K562 (cell line): Measurements from ENCODE around the gene CHMP1A. TPM values are rescaled to one million over a fixed set of nuclear protein-coding genes. Genes with fewer than 3 reads are reported as not detected.

Source experiments
- KAT8 ChIP-seq: fragments of 450-650 bp; IDR thresholded peaks from 2 replicates; pipeline ENCODE4 v1.6.1; 2016; ENCODE audit warnings: low read depth, mild to moderate bottlenecking
- KDM4B ChIP-seq, 2 experiments: fragments of 450-650 bp in 1 of 2; sonication (generic) in 1 of 2; IDR thresholded peaks; 2 replicates each; pipeline ENCODE4 v1.6.1; 2016 to 2017; ENCODE audit warnings: borderline replicate concordance in 2 of 2, antibody characterized with exemption in 1 of 2, low read depth in 1 of 2, mild to moderate bottlenecking in 1 of 2
- NR3C1 ChIP-seq: sonication (generic); formaldehyde crosslinking; IDR thresholded peaks from 2 replicates; pipeline ENCODE4 v1.8.1; 2022; ENCODE audit warnings: missing genetic modification reagents
- RBM17 ChIP-seq: fragments of 200-400 bp; formaldehyde crosslinking; IDR thresholded peaks from 2 replicates; pipeline ENCODE4 v1.6.1; 2017; ENCODE audit warnings: low read depth, mild to moderate bottlenecking, low read length, borderline replicate concordance
- TOE1 ChIP-seq, 2 experiments: fragments of 450-650 bp in 1 of 2; sonication (generic) in 1 of 2; formaldehyde crosslinking in 1 of 2; IDR thresholded peaks; 2 replicates each; pipeline versions ENCODE4 v1.7.1 to v1.8.0; 2016 to 2022; ENCODE audit warnings: borderline replicate concordance in 2 of 2, mild to moderate bottlenecking in 2 of 2, antibody characterized with exemption in 1 of 2, inconsistent platforms in 1 of 2, low read depth in 1 of 2, missing genetic modification reagents in 1 of 2, moderate library complexity in 1 of 2
- ZBTB17 ChIP-seq: fragments of 450-650 bp; formaldehyde crosslinking; IDR thresholded peaks from 2 replicates; pipeline ENCODE4 v1.4.0; 2020; ENCODE audit warnings: mild to moderate bottlenecking
- ZKSCAN3 ChIP-seq: fragments of 250-450 bp; sonication (Bioruptor Pico); IDR thresholded peaks from 2 replicates; pipeline ENCODE4 v1.4.0; 2020
- ZNF184 ChIP-seq: sonication (generic); formaldehyde crosslinking; IDR thresholded peaks from 2 replicates; pipeline ENCODE4 v1.5.0; 2020; ENCODE audit warnings: missing genetic modification reagents
- ZNF217 ChIP-seq: sonication (generic); formaldehyde crosslinking; IDR thresholded peaks from 2 replicates; pipeline ENCODE4 v1.8.0; 2022; ENCODE audit warnings: mild to moderate bottlenecking, missing genetic modification reagents
- ZNF274 ChIP-seq: IDR thresholded peaks from 2 replicates; pipeline ENCODE4 v1.6.1; 2011; ENCODE audit warnings: low read depth, mild to moderate bottlenecking, low read length, moderate library complexity, borderline replicate concordance
- ZNF282 ChIP-seq: sonication (generic); formaldehyde crosslinking; IDR thresholded peaks from 2 replicates; pipeline ENCODE4 v1.8.1; 2023; ENCODE audit warnings: missing genetic modification reagents
- ZNF347 ChIP-seq: fragments of 450-650 bp; formaldehyde crosslinking; IDR thresholded peaks from 2 replicates; pipeline ENCODE4 v1.4.0; 2020; ENCODE audit warnings: low read depth, mild to moderate bottlenecking, moderate library complexity
- polyA plus RNA-seq, 8 experiments: library from polyadenylated mRNA; depleted of rRNA in 4 of 8; stranded (reverse) in 5 of 8; unstranded in 3 of 8; fragments of >200 nt; fragmentation: Nextera tagmentation in 2 of 8; fragmentation: Illumina TruSeq in 1 of 8; extraction: Ambion mirVana in 2 of 8; extraction: Trizol in 1 of 8; gene quantifications; 2 replicates each; pipeline versions ENCODE4 v1.2.1 to v1.2.3, GENCODE V29; 2011 to 2014; ENCODE audit warnings: inconsistent platforms in 1 of 8, missing spikeins in 1 of 8
- total RNA-seq, 7 experiments: library from RNA; depleted of rRNA in 6 of 7; stranded (reverse); fragments of >200 nt in 6 of 7; fragmentation: Illumina TruSeq in 2 of 7; extraction: Trizol in 2 of 7; gene quantifications; 2 replicates each; pipeline versions ENCODE4 v1.2.1 to v1.2.3, GENCODE V29; 2011 to 2021; ENCODE audit warnings: low replicate concordance in 1 of 7
- TF ChIP-seq, protein P1 (sequence below), 2 experiments: fragments of 450-650 bp; IDR thresholded peaks; 2 replicates each; pipeline ENCODE4 v1.6.1; 2016
- TF ChIP-seq, protein P2 (sequence below): fragments of 250-450 bp; sonication (Bioruptor Pico); IDR thresholded peaks from 2 replicates; pipeline ENCODE4 v1.5.0; 2021; ENCODE audit warnings: mild to moderate bottlenecking, borderline replicate concordance
- TF ChIP-seq, protein P3 (sequence below), 2 experiments: fragments of 450-650 bp in 1 of 2; sonication (generic) in 1 of 2; formaldehyde crosslinking; conservative IDR thresholded peaks; 2 replicates each; pipeline versions ENCODE4 v1.4.0 to v1.8.1; 2020 to 2022; ENCODE audit warnings: mild to moderate bottlenecking in 1 of 2, missing genetic modification reagents in 1 of 2
- TF ChIP-seq, protein P4 (sequence below): sonication (generic); formaldehyde crosslinking; IDR thresholded peaks from 2 replicates; pipeline ENCODE4 v1.8.0; 2023; ENCODE audit warnings: mild to moderate bottlenecking, missing genetic modification reagents
- TF ChIP-seq, protein P5 (sequence below): fragments of 250-450 bp; sonication (Bioruptor Pico); IDR thresholded peaks from 2 replicates; pipeline ENCODE4 v1.8.0; 2021; ENCODE audit warnings: moderate library complexity, mild to moderate bottlenecking, inconsistent platforms

Gene CHMP1A
- total and polyA plus RNA-seq, 9 of the 15 experiments (the other 6 are each of a cell fraction or from before 2014, with no cell fraction given): 0.83 to 79.9 (median 45.2) TPM

DNA sequence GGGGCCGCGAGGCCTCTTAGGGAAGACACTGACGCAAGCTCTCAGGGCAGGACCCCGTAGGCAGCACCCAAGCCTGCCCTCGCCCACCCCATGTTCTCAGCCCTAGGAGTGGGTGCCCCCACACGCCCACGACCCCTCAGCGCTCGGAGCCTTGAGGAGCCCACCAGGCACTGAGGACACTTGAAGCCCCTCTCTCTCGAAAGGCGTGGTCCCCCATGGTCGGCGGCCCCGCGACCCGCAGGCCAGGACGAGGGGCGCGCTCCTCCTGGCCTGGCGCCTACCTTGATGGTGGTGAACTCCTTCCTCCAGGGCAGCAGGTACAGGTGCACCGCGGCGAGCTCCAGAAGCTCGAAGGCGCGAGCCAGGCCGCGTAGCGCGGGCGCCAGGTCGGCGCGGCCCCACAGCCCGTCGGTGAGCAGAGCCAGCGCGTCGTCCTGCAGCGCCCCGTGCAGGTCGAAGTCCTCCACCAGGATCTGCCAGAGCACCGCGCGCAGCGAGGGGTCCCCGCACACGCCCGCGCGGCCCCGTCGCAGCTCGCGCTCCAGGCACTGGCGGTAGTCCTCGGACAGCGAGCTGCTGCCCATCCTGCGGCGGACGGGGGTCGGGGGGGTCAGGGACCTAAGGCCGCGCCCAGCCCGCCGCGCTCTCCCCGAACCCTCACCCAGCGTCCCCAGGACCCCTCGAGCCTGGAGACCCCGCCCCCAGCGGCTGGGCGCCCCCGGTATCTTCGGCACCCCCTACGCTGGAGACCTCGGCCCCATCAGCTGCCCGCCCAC, 43.3 kb upstream of the CHMP1A start (continued):
- no peak for TF ChIP-seq KDM4B (IDR thresholded peaks at IDR 0.05; ENCODE audit: borderline replicate concordance in 2 of 2, low read depth in 1 of 2)
- TF ChIP-seq, protein P1, sequence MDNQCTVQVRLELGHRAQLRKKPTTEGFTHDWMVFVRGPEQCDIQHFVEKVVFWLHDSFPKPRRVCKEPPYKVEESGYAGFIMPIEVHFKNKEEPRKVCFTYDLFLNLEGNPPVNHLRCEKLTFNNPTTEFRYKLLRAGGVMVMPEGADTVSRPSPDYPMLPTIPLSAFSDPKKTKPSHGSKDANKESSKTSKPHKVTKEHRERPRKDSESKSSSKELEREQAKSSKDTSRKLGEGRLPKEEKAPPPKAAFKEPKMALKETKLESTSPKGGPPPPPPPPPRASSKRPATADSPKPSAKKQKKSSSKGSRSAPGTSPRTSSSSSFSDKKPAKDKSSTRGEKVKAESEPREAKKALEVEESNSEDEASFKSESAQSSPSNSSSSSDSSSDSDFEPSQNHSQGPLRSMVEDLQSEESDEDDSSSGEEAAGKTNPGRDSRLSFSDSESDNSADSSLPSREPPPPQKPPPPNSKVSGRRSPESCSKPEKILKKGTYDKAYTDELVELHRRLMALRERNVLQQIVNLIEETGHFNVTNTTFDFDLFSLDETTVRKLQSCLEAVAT (IDR thresholded peaks at IDR 0.05): no peak
- TF ChIP-seq ZKSCAN3 (CRISPR knock-in tag): no peak
- TF ChIP-seq ZBTB17: no peak
- no peak for TF ChIP-seq ZNF347
- no peak for TF ChIP-seq KAT8
- no peak for TF ChIP-seq ZNF274
- TF ChIP-seq NR3C1 (CRISPR knock-in tag): peak; percentile 89
- TF ChIP-seq, protein P2, sequence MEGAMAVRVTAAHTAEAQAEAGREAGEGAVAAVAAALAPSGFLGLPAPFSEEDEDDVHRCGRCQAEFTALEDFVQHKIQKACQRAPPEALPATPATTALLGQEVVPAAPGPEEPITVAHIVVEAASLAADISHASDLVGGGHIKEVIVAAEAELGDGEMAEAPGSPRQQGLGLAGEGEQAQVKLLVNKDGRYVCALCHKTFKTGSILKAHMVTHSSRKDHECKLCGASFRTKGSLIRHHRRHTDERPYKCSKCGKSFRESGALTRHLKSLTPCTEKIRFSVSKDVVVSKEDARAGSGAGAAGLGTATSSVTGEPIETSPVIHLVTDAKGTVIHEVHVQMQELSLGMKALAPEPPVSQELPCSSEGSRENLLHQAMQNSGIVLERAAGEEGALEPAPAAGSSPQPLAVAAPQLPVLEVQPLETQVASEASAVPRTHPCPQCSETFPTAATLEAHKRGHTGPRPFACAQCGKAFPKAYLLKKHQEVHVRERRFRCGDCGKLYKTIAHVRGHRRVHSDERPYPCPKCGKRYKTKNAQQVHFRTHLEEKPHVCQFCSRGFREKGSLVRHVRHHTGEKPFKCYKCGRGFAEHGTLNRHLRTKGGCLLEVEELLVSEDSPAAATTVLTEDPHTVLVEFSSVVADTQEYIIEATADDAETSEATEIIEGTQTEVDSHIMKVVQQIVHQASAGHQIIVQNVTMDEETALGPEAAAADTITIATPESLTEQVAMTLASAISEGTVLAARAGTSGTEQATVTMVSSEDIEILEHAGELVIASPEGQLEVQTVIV (CRISPR knock-in tag): no peak
- TF ChIP-seq TOE1 (IDR thresholded peaks at IDR 0.05; ENCODE audit: borderline replicate concordance): no peak
- no peak for TF ChIP-seq TOE1 (CRISPR knock-in tag; IDR thresholded peaks at IDR 0.05; ENCODE audit: borderline replicate concordance, low read depth)
- TF ChIP-seq, protein P3, sequence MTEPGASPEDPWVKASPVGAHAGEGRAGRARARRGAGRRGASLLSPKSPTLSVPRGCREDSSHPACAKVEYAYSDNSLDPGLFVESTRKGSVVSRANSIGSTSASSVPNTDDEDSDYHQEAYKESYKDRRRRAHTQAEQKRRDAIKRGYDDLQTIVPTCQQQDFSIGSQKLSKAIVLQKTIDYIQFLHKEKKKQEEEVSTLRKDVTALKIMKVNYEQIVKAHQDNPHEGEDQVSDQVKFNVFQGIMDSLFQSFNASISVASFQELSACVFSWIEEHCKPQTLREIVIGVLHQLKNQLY (CRISPR knock-in tag; conservative IDR thresholded peaks at IDR 0.05): no peak; a peak in 1 of 4 replicates
- no peak for TF ChIP-seq RBM17
- TF ChIP-seq, protein P4, sequence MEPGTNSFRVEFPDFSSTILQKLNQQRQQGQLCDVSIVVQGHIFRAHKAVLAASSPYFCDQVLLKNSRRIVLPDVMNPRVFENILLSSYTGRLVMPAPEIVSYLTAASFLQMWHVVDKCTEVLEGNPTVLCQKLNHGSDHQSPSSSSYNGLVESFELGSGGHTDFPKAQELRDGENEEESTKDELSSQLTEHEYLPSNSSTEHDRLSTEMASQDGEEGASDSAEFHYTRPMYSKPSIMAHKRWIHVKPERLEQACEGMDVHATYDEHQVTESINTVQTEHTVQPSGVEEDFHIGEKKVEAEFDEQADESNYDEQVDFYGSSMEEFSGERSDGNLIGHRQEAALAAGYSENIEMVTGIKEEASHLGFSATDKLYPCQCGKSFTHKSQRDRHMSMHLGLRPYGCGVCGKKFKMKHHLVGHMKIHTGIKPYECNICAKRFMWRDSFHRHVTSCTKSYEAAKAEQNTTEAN (CRISPR knock-in tag): no peak
- TF ChIP-seq ZNF282: peak; percentile 96
- no peak for TF ChIP-seq ZNF184 (CRISPR knock-in tag)
- TF ChIP-seq, protein P5, sequence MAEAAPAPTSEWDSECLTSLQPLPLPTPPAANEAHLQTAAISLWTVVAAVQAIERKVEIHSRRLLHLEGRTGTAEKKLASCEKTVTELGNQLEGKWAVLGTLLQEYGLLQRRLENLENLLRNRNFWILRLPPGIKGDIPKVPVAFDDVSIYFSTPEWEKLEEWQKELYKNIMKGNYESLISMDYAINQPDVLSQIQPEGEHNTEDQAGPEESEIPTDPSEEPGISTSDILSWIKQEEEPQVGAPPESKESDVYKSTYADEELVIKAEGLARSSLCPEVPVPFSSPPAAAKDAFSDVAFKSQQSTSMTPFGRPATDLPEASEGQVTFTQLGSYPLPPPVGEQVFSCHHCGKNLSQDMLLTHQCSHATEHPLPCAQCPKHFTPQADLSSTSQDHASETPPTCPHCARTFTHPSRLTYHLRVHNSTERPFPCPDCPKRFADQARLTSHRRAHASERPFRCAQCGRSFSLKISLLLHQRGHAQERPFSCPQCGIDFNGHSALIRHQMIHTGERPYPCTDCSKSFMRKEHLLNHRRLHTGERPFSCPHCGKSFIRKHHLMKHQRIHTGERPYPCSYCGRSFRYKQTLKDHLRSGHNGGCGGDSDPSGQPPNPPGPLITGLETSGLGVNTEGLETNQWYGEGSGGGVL (CRISPR knock-in tag): no peak
- TF ChIP-seq ZNF217 (CRISPR knock-in tag): no peak
